ENCODE data around the gene APOLD1.
"Not testable (repeated sequence)": the region's sequence is repeated elsewhere in the genome, so short reads cannot be mapped to it uniquely, and the experiment has no call there.

The APOLD1 gene

DNA sequence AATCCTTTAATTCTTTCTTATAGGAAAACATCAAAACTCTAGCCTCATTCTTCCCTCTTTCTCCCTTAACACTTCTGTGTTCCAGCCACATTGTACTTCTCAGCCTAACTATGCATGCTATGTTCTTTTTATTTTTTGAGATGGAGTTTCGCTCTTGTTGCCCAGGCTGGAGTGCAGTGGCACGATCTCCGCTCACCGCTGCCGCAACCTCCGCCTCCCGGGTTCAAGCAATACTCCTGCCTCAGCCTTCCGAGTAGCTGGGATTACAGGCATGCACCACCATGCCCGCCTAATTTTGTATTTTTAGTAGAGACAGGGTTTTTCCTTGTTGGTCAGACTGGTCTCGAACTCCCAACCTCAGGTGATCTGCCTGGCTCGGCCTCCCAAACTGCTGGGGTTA lies 34.9 kb downstream of the APOLD1 start:
- POLR2A ChIA-PET; H3K4me3 ChIP-seq (ENCODE audit: control insufficient read depth in 1 of 7, extremely low read depth in 1 of 7, insufficient read depth in 4 of 7, low read depth in 2 of 7, low read length in 6 of 7); H3K27me3 ChIP-seq (replicated peaks in 2 of 5; ENCODE audit: control insufficient read depth in 4 of 5, insufficient read depth in 5 of 5, low read length in 4 of 5); H3K4me1 ChIP-seq (ENCODE audit: control extremely low read depth in 1 of 4, control insufficient read depth in 4 of 4, insufficient read depth in 4 of 4, low read length in 3 of 4); DNase-seq; H3K9me3 ChIP-seq (ENCODE audit: control extremely low read depth in 1 of 5, control insufficient read depth in 4 of 5, insufficient read depth in 2 of 5, low read depth in 1 of 5, low read length in 4 of 5); H3K27ac ChIP-seq (ENCODE audit: insufficient read depth in 1 of 2, low read depth in 1 of 2, low read length in 2 of 2, poor library complexity in 1 of 2, severe bottlenecking in 2 of 2): not testable (repeated sequence)
- H3K36me3 ChIP-seq (ENCODE audit: control insufficient read depth in 4 of 4, insufficient read depth in 4 of 4, low read length in 3 of 4): peaks cover 27 to 79% (median 37%) of the 10 kb centered on the region in 4 experiments
- CTCF ChIA-PET: interaction anchor here (0.8 to 1.0 kb wide), 2 partner anchors 27 to 392 kb away, joined by 3 read pairs; no protein-coding TSS in a partner anchor
- 91% methylated on average over 11 of the region's 11 CpGs for WGBS (ENCODE audit: insufficient coverage)

GRCh38 chr12:12821975-12822374 lies 36.5 kb downstream of the APOLD1 start:
- H3K27me3 ChIP-seq (replicated peaks in 2 of 5; ENCODE audit: control insufficient read depth in 4 of 5, insufficient read depth in 5 of 5, low read length in 4 of 5): no peaks in the 10 kb centered on the region
- no peaks in the 10 kb centered on the region for H3K9me3 ChIP-seq (ENCODE audit: control extremely low read depth in 1 of 5, control insufficient read depth in 4 of 5, insufficient read depth in 2 of 5, low read depth in 1 of 5, low read length in 4 of 5)
- H3K36me3 ChIP-seq (ENCODE audit: control insufficient read depth in 4 of 4, insufficient read depth in 4 of 4, low read length in 3 of 4): peaks cover 34 to 83% (median 49%) of the 10 kb centered on the region in 4 experiments
- DNase-seq: no peak
- H3K4me3 ChIP-seq (ENCODE audit: control insufficient read depth in 1 of 7, extremely low read depth in 1 of 7, insufficient read depth in 4 of 7, low read depth in 2 of 7, low read length in 6 of 7): no peak overlapping the region
- H3K27ac ChIP-seq (ENCODE audit: insufficient read depth in 1 of 2, low read depth in 1 of 2, low read length in 2 of 2, poor library complexity in 1 of 2, severe bottlenecking in 2 of 2): no peak overlapping the region
- POLR2A ChIA-PET: no interaction called here
- CTCF ChIA-PET: interaction anchor here (0.8 to 1.3 kb wide), 3 partner anchors 8 to 32 kb away, joined by 3 to 4 read pairs (median 4); no protein-coding TSS in a partner anchor
- WGBS (ENCODE audit: insufficient coverage): 95% methylated on average over 6 of the region's 6 CpGs
- H3K4me1 ChIP-seq (ENCODE audit: control extremely low read depth in 1 of 4, control insufficient read depth in 4 of 4, insufficient read depth in 4 of 4, low read length in 3 of 4): no peaks in the 10 kb centered on the region

- POLR2A ChIA-PET: no interaction called here
Observed at GRCh38 chr12:12822886-12823285, 37.4 kb downstream of the APOLD1 start.

DNA sequence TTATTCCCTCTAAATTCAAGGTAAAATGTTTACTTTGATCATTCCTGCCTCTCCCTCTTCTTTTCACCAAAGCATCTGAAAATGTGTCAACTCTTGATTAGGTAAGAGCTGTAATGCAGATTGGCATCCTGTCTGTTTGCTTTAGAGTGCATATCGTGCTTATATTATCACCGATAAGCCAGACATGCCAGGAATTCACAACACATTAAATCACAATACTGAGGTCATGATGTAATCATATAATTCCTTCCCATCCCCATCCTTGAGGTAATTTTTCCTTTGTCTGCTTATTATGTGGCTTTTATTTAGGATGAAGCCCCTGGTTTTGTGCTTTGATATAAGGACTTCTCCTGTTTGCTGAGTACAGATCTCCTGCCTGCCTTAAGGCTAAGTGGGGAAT lies 37.8 kb downstream of the APOLD1 start:
- no peaks in the 10 kb centered on the region for H3K9me3 ChIP-seq (ENCODE audit: control extremely low read depth in 1 of 5, control insufficient read depth in 4 of 5, insufficient read depth in 2 of 5, low read depth in 1 of 5, low read length in 4 of 5)
- WGBS (ENCODE audit: insufficient coverage): no CpG with 5 or more reads among the region's 2 CpGs
- no peak for DNase-seq
- no peak overlapping the region for H3K4me3 ChIP-seq (ENCODE audit: control insufficient read depth in 1 of 7, extremely low read depth in 1 of 7, insufficient read depth in 4 of 7, low read depth in 2 of 7, low read length in 6 of 7)
- no peaks in the 10 kb centered on the region for H3K4me1 ChIP-seq (ENCODE audit: control extremely low read depth in 1 of 4, control insufficient read depth in 4 of 4, insufficient read depth in 4 of 4, low read length in 3 of 4)
- H3K27ac ChIP-seq (ENCODE audit: insufficient read depth in 1 of 2, low read depth in 1 of 2, low read length in 2 of 2, poor library complexity in 1 of 2, severe bottlenecking in 2 of 2): no peak overlapping the region
- H3K27me3 ChIP-seq (replicated peaks in 2 of 5; ENCODE audit: control insufficient read depth in 4 of 5, insufficient read depth in 5 of 5, low read length in 4 of 5): no peaks in the 10 kb centered on the region
- peaks cover 43 to 85% (median 57%) of the 10 kb centered on the region in 4 experiments for H3K36me3 ChIP-seq (ENCODE audit: control insufficient read depth in 4 of 4, insufficient read depth in 4 of 4, low read length in 3 of 4)
- ChIA-PET POLR2A (no interaction called here), CTCF (no interaction called here)

More at GRCh38 chr12:12822886-12823285, 37.4 kb downstream of the APOLD1 start:
- Histone ChIP-seq H3K4me3 (ENCODE audit: control insufficient read depth in 1 of 7, extremely low read depth in 1 of 7, insufficient read depth in 4 of 7, low read depth in 2 of 7, low read length in 6 of 7) (no peak overlapping the region), H3K4me1 (ENCODE audit: control extremely low read depth in 1 of 4, control insufficient read depth in 4 of 4, insufficient read depth in 4 of 4, low read length in 3 of 4) (no peaks in the 10 kb centered on the region), H3K9me3 (ENCODE audit: control extremely low read depth in 1 of 5, control insufficient read depth in 4 of 5, insufficient read depth in 2 of 5, low read depth in 1 of 5, low read length in 4 of 5) (no peaks in the 10 kb centered on the region), H3K27ac (ENCODE audit: insufficient read depth in 1 of 2, low read depth in 1 of 2, low read length in 2 of 2, poor library complexity in 1 of 2, severe bottlenecking in 2 of 2) (no peak overlapping the region), H3K36me3 (ENCODE audit: control insufficient read depth in 4 of 4, insufficient read depth in 4 of 4, low read length in 3 of 4) (peaks cover 40 to 83% (median 55%) of the 10 kb centered on the region in 4 experiments), H3K27me3 (replicated peaks in 2 of 5; ENCODE audit: control insufficient read depth in 4 of 5, insufficient read depth in 5 of 5, low read length in 4 of 5) (no peaks in the 10 kb centered on the region)
- DNase-seq: no peak
- WGBS (ENCODE audit: insufficient coverage): 97% methylated on average over 4 of the region's 4 CpGs
- CTCF ChIA-PET: no interaction called here

DNA sequence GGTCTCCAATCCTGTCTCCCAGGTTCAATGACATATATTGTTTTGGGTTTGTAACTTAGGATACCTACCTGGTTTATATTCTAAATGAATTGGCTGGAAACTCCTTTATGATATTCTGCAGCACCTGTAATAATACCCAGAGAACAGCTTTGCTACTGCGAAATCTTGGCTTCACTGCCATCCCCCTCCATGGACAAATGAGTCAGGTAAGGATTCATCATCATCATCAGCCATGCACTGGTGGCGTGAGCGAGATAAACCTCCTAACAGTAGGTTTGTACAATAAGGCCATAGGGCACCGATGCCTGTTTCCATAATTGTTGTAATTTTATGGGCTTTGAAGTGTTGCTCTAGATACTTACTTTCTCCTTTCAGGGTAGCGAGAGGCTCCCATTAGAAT lies 38.4 kb downstream of the APOLD1 start:
- Histone ChIP-seq H3K36me3 (ENCODE audit: control insufficient read depth in 4 of 4, insufficient read depth in 4 of 4, low read length in 3 of 4) (peaks cover 43 to 85% (median 62%) of the 10 kb centered on the region in 4 experiments), H3K4me1 (ENCODE audit: control extremely low read depth in 1 of 4, control insufficient read depth in 4 of 4, insufficient read depth in 4 of 4, low read length in 3 of 4) (no peaks in the 10 kb centered on the region), H3K4me3 (ENCODE audit: control insufficient read depth in 1 of 7, extremely low read depth in 1 of 7, insufficient read depth in 4 of 7, low read depth in 2 of 7, low read length in 6 of 7) (no peak overlapping the region), H3K9me3 (ENCODE audit: control extremely low read depth in 1 of 5, control insufficient read depth in 4 of 5, insufficient read depth in 2 of 5, low read depth in 1 of 5, low read length in 4 of 5) (no peaks in the 10 kb centered on the region), H3K27ac (ENCODE audit: insufficient read depth in 1 of 2, low read depth in 1 of 2, low read length in 2 of 2, poor library complexity in 1 of 2, severe bottlenecking in 2 of 2) (no peak overlapping the region), H3K27me3 (replicated peaks in 2 of 5; ENCODE audit: control insufficient read depth in 4 of 5, insufficient read depth in 5 of 5, low read length in 4 of 5) (no peaks in the 10 kb centered on the region)
- no peak for DNase-seq
- 100% methylated on average over 1 of the region's 5 CpGs for WGBS (ENCODE audit: insufficient coverage)
- CTCF ChIA-PET: no interaction called here
- POLR2A ChIA-PET: no interaction called here

GRCh38 chr12:12835378-12836146 lies 50.1 kb downstream of the APOLD1 start:
- ChIA-PET CTCF (interaction anchor here (0.8 to 4.0 kb wide), 5 partner anchors 8 to 377 kb away, joined by 3 to 36 read pairs (median 4); no protein-coding TSS in a partner anchor), POLR2A (no interaction called here)
- Histone ChIP-seq H3K36me3 (ENCODE audit: control insufficient read depth in 4 of 4, insufficient read depth in 4 of 4, low read length in 3 of 4) (peaks cover 2 to 33% (median 22%) of the 10 kb centered on the region in 4 experiments), H3K9me3 (ENCODE audit: control extremely low read depth in 1 of 5, control insufficient read depth in 4 of 5, insufficient read depth in 2 of 5, low read depth in 1 of 5, low read length in 4 of 5) (no peaks in the 10 kb centered on the region), H3K27me3 (replicated peaks in 2 of 5; ENCODE audit: control insufficient read depth in 4 of 5, insufficient read depth in 5 of 5, low read length in 4 of 5) (no peaks in the 10 kb centered on the region), H3K4me3 (ENCODE audit: control insufficient read depth in 1 of 7, extremely low read depth in 1 of 7, insufficient read depth in 4 of 7, low read depth in 2 of 7, low read length in 6 of 7) (no peak overlapping the region), H3K4me1 (ENCODE audit: control extremely low read depth in 1 of 4, control insufficient read depth in 4 of 4, insufficient read depth in 4 of 4, low read length in 3 of 4) (peaks cover 0 to 5% (median 1%) of the 10 kb centered on the region in 4 experiments), H3K27ac (ENCODE audit: insufficient read depth in 1 of 2, low read depth in 1 of 2, low read length in 2 of 2, poor library complexity in 1 of 2, severe bottlenecking in 2 of 2) (no peak overlapping the region)
- WGBS (ENCODE audit: insufficient coverage): 93% methylated on average over 4 of the region's 7 CpGs
- DNase-seq: no peak

DNA sequence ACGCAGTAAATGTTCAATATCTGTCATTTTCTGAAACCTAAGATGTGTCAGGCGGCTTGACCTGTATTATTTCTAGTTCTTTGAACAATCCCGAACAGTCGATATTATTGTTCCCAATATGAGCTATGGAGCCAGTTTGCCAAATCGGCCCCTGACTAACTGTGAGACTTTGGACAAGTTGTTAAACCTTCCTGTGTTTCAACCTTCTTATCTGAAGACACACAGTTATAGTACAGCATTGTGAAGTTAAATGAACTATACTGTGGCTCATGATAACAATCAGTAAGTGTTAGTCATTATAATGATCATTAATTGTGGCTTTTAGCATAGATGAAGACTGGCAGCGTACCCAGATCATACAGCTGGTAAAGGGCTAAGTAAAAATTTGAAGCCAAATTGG lies 51.1 kb downstream of the APOLD1 start:
- Histone ChIP-seq H3K27ac (ENCODE audit: insufficient read depth in 1 of 2, low read depth in 1 of 2, low read length in 2 of 2, poor library complexity in 1 of 2, severe bottlenecking in 2 of 2) (no peak overlapping the region), H3K27me3 (replicated peaks in 2 of 5; ENCODE audit: control insufficient read depth in 4 of 5, insufficient read depth in 5 of 5, low read length in 4 of 5) (no peaks in the 10 kb centered on the region), H3K36me3 (ENCODE audit: control insufficient read depth in 4 of 4, insufficient read depth in 4 of 4, low read length in 3 of 4) (peaks cover 2 to 27% (median 17%) of the 10 kb centered on the region in 4 experiments), H3K4me3 (ENCODE audit: control insufficient read depth in 1 of 7, extremely low read depth in 1 of 7, insufficient read depth in 4 of 7, low read depth in 2 of 7, low read length in 6 of 7) (no peak overlapping the region), H3K9me3 (ENCODE audit: control extremely low read depth in 1 of 5, control insufficient read depth in 4 of 5, insufficient read depth in 2 of 5, low read depth in 1 of 5, low read length in 4 of 5) (no peaks in the 10 kb centered on the region), H3K4me1 (ENCODE audit: control extremely low read depth in 1 of 4, control insufficient read depth in 4 of 4, insufficient read depth in 4 of 4, low read length in 3 of 4) (peaks cover 0 to 5% (median 1%) of the 10 kb centered on the region in 4 experiments)
- POLR2A ChIA-PET: interaction anchor here (0.6 kb wide), 1 partner anchor 111 kb away, joined by 3 read pairs; no protein-coding TSS in a partner anchor
- no peak for DNase-seq
- CTCF ChIA-PET: interaction anchor here (0.6 to 4.0 kb wide), 20 partner anchors 9 to 763 kb away, joined by 3 to 36 read pairs (median 4); partner anchors contain the start of gene GPRC5A
- 98% methylated on average over 4 of the region's 6 CpGs for WGBS (ENCODE audit: insufficient coverage)

All from common myeloid progenitor, CD34-positive (primary cell).